GM12878 (cell line): Measurements from ENCODE around the gene GPR148. TPM values are rescaled to one million over a fixed set of nuclear protein-coding genes. Genes with fewer than 3 reads are reported as not detected.

Experiments used
- ATAC-seq: fragments of 200-7000 bp; cut with Tn5 transposase; 3 replicates; pipeline ENCODE4 v1.9.1; 2020; ENCODE audit warnings: mild to moderate bottlenecking, moderate library complexity
- BruUV-seq: library from RNA; stranded (reverse); fragments of 400-500 nt; replicated peaks from 2 replicates; lab custom pipeline; 2021; lab: Mats Ljungman, UMichigan
- CTCF ChIA-PET: fragments of 300-600 bp; sonication (Branson Sonifier 250); formaldehyde crosslinking; extraction: SDS; loops from one replicate; lab custom pipeline; 2021; ENCODE audit warnings: inconsistent platforms; lab: Yijun Ruan, JAX
- POLR2A ChIA-PET: fragments of 350-600 bp; formaldehyde crosslinking; extraction: SDS; loops from one replicate; lab custom pipeline; 2021; ENCODE audit warnings: inconsistent platforms; lab: Charles Lee
- RAD21 ChIA-PET: fragments of 300-600 bp; sonication (Branson Sonifier 250); formaldehyde crosslinking; loops from one replicate; lab custom pipeline; 2023; ENCODE audit warnings: antibody characterized with exemption; ENCODE audit not compliant: unreplicated experiment; lab: Charles Lee
- SMC1A ChIA-PET: fragments of 300-600 bp; sonication (Branson Sonifier 250); formaldehyde crosslinking; loops from one replicate; lab custom pipeline; 2023; ENCODE audit not compliant: unreplicated experiment, uncharacterized antibody; lab: Charles Lee
- DNase-seq: peaks from one replicate; pipeline ENCODE4 v3.0.0-alpha.2; 2011; ENCODE audit warnings: low read depth, low spot score
- FAIRE-seq: peaks from 3 replicates; lab custom pipeline; 2011; peaks lifted over from hg19 to GRCh38; lab: Jason Lieb, UNC
- H2AFZ ChIP-seq: 2 replicates; pipeline ENCODE4 v1.6.0; 2011; ENCODE audit warnings: low read depth, low read length, control low read depth; ENCODE audit not compliant: control insufficient read depth
- H3K27ac ChIP-seq: 2 replicates; pipeline ENCODE4 v1.5.1; 2011; ENCODE audit warnings: control low read depth; ENCODE audit not compliant: control insufficient read depth, insufficient read depth
- H3K27me3 ChIP-seq, 2 experiments: replicated peaks in 1 of 2; 2 replicates each; pipeline versions ENCODE4 v1.6.0 to v1.6.1; 2011; ENCODE audit warnings: low read length in 1 of 2; ENCODE audit not compliant: control insufficient read depth in 2 of 2, insufficient read depth in 2 of 2
- H3K36me3 ChIP-seq, 2 experiments: 2 replicates each; pipeline ENCODE4 v1.5.1; 2011; ENCODE audit warnings: low read length in 1 of 2; ENCODE audit not compliant: control insufficient read depth in 2 of 2, insufficient read depth in 2 of 2
- H3K4me1 ChIP-seq: 2 replicates; pipeline ENCODE4 v1.6.1; 2011; ENCODE audit warnings: mild to moderate bottlenecking, low read length, moderate library complexity, mixed read lengths; ENCODE audit not compliant: control insufficient read depth, insufficient read depth
- H3K4me2 ChIP-seq: 2 replicates; pipeline ENCODE4 v1.6.0; 2011; ENCODE audit warnings: control low read depth; ENCODE audit not compliant: control insufficient read depth, insufficient read depth
- H3K4me3 ChIP-seq: fragments of 200-600 bp; sonication (generic); 2 replicates; pipeline ENCODE4 v1.5.1; 2016
- H3K79me2 ChIP-seq: 2 replicates; pipeline ENCODE4 v1.6.0; 2011; ENCODE audit warnings: low read length; ENCODE audit not compliant: control insufficient read depth, insufficient read depth
- H3K9ac ChIP-seq: 2 replicates; pipeline ENCODE4 v1.8.0; 2011; ENCODE audit warnings: low read length, control low read depth, mixed read lengths; ENCODE audit not compliant: control insufficient read depth, insufficient read depth
- H3K9me3 ChIP-seq: replicated peaks from 3 replicates; pipeline ENCODE4 v1.5.1; 2011; ENCODE audit warnings: mild to moderate bottlenecking, low read length; ENCODE audit not compliant: control insufficient read depth, insufficient read depth
- H4K20me1 ChIP-seq: 2 replicates; pipeline ENCODE4 v1.6.0; 2011; ENCODE audit not compliant: control insufficient read depth, insufficient read depth
- SMAD1 ChIP-seq: fragments of 450-650 bp; IDR thresholded peaks from 2 replicates; pipeline ENCODE4 v1.6.1; 2018; ENCODE audit warnings: mild to moderate bottlenecking, low read depth; ENCODE audit not compliant: partially characterized antibody
- WGBS: methylation state at CpG from one replicate; pipeline ENCODE4 v1.1.6; 2016; ENCODE audit warnings: low lambda C conversion rate; ENCODE audit not compliant: insufficient replicate concordance, insufficient coverage; ENCODE audit errors: missing lambda C conversion rate; 5-methylcytosine and 5-hydroxymethylcytosine counted together
- in situ Hi-C: fragments of 300-500 bp; cut with MboI; formaldehyde crosslinking; loops from 9 replicates; pipeline ENCODE4 v1.14.3; 2018; ENCODE audit warnings: mixed read lengths
- intact Hi-C: fragments of 100-400 bp; cut with micrococcal nuclease; formaldehyde crosslinking; loops from one replicate; pipeline ENCODE4 v1.14.2; 2022; ENCODE audit not compliant: unreplicated experiment
- polyA plus RNA-seq, 11 experiments: library from polyadenylated mRNA; depleted of rRNA in 4 of 11; unstranded in 6 of 11; stranded (reverse) in 5 of 11; fragments of >200 nt; fragmentation: Nextera tagmentation in 4 of 11; fragmentation: Illumina TruSeq in 1 of 11; extraction: Ambion mirVana in 4 of 11; extraction: Trizol in 1 of 11; gene quantifications; 1 replicate in 1 of 11; 2 replicates in 10 of 11; pipeline versions ENCODE4 v1.2.1 to v1.2.3, GENCODE V29; 2011 to 2016; ENCODE audit warnings: inconsistent platforms in 2 of 11, missing spikeins in 2 of 11, low read depth in 1 of 11
- total RNA-seq, 4 experiments: library from RNA; depleted of rRNA in 3 of 4; stranded (reverse); fragments of >200 nt in 3 of 4; fragmentation: Illumina TruSeq in 1 of 4; extraction: Trizol in 1 of 4; gene quantifications; 2 replicates each; pipeline versions ENCODE4 v1.2.1 to v1.2.3, GENCODE V29; 2013 to 2021
- TF ChIP-seq, protein P1 (sequence below): IDR thresholded peaks from 2 replicates; pipeline ENCODE4 v1.6.1; 2012; ENCODE audit warnings: mild to moderate bottlenecking, low read depth, low read length

GPR148 gene
- total and polyA plus RNA-seq, 10 of the 15 experiments (the other 5 are each of a cell fraction or from before 2014, with no cell fraction given), result not detected

- no peaks in the 10 kb centered on the region for H3K79me2 ChIP-seq
- H3K27ac ChIP-seq, result no peak overlapping the region
- no peaks in the 10 kb centered on the region for H4K20me1 ChIP-seq
- ChIA-PET CTCF (no interaction called here), SMC1A (no interaction called here), POLR2A (no interaction called here), RAD21 (no interaction called here)
- no TSS peak for BruUV-seq
- H3K4me1 ChIP-seq, result no peaks in the 10 kb centered on the region
- peak; percentile 72 for ATAC-seq
- in situ Hi-C loops (no loop called here), intact Hi-C loops (no loop called here)
- peaks cover 3 to 5% of the 10 kb centered on the region in 2 experiments for H3K27me3 ChIP-seq
- H3K9me3 ChIP-seq, result no peaks in the 10 kb centered on the region
- H3K9ac ChIP-seq, result no peak overlapping the region
- H3K36me3 ChIP-seq, result no peaks in the 10 kb centered on the region
- H3K4me2 ChIP-seq, result no peak overlapping the region
- no peak for FAIRE-seq
- no peak overlapping the region for H3K4me3 ChIP-seq
- 22% methylated on average over 39 of the region's 80 CpGs for WGBS
- DNase-seq, result no peak
- TF ChIP-seq, protein P1, sequence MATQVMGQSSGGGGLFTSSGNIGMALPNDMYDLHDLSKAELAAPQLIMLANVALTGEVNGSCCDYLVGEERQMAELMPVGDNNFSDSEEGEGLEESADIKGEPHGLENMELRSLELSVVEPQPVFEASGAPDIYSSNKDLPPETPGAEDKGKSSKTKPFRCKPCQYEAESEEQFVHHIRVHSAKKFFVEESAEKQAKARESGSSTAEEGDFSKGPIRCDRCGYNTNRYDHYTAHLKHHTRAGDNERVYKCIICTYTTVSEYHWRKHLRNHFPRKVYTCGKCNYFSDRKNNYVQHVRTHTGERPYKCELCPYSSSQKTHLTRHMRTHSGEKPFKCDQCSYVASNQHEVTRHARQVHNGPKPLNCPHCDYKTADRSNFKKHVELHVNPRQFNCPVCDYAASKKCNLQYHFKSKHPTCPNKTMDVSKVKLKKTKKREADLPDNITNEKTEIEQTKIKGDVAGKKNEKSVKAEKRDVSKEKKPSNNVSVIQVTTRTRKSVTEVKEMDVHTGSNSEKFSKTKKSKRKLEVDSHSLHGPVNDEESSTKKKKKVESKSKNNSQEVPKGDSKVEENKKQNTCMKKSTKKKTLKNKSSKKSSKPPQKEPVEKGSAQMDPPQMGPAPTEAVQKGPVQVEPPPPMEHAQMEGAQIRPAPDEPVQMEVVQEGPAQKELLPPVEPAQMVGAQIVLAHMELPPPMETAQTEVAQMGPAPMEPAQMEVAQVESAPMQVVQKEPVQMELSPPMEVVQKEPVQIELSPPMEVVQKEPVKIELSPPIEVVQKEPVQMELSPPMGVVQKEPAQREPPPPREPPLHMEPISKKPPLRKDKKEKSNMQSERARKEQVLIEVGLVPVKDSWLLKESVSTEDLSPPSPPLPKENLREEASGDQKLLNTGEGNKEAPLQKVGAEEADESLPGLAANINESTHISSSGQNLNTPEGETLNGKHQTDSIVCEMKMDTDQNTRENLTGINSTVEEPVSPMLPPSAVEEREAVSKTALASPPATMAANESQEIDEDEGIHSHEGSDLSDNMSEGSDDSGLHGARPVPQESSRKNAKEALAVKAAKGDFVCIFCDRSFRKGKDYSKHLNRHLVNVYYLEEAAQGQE, result peak; percentile 76
- no peak for TF ChIP-seq SMAD1
- H2AFZ ChIP-seq, result no peak overlapping the region
Measured at GRCh38 chr2:130756053-130756873, 27.4 kb downstream of the GPR148 start.
